Measurements from ENCODE around the gene CLDN14.

DNA sequence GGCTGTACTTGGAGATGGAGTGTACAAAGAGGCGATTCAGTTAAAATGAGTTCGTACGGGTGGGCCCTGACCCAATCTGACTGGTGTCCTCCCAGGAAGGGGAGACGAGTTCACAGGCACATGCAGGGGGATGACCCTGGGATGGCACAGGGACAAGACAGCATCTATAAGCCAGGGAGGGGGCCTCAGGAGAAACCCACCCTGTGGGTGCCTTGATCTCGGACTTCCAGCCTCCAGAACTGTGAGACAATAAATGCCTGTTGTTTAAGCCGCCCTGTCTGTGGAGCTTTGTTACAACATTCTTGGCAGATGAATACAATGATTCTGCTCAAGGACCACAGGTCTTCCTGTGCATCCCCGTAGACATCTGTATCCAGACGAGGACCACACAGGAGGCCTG is 14.6 kb upstream of the CLDN14 start:
- TF ChIP-seq, protein P1, sequence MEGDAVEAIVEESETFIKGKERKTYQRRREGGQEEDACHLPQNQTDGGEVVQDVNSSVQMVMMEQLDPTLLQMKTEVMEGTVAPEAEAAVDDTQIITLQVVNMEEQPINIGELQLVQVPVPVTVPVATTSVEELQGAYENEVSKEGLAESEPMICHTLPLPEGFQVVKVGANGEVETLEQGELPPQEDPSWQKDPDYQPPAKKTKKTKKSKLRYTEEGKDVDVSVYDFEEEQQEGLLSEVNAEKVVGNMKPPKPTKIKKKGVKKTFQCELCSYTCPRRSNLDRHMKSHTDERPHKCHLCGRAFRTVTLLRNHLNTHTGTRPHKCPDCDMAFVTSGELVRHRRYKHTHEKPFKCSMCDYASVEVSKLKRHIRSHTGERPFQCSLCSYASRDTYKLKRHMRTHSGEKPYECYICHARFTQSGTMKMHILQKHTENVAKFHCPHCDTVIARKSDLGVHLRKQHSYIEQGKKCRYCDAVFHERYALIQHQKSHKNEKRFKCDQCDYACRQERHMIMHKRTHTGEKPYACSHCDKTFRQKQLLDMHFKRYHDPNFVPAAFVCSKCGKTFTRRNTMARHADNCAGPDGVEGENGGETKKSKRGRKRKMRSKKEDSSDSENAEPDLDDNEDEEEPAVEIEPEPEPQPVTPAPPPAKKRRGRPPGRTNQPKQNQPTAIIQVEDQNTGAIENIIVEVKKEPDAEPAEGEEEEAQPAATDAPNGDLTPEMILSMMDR (conservative IDR thresholded peaks at IDR 0.05; ENCODE audit: low read length): no peak
- TF ChIP-seq EZH2phosphoT487 (IDR thresholded peaks at IDR 0.05; ENCODE audit: borderline replicate concordance, low read depth, low read length): no peak
